Measurements from ENCODE around the gene ZNF2. TPM values are rescaled to one million over a fixed set of nuclear protein-coding genes. Genes with fewer than 3 reads are reported as not detected.

The ZNF2 gene
- total and polyA plus RNA-seq, 2 of the 13 experiments (the other 11 are each of a cell fraction or from before 2014, with no cell fraction given), result 4.3 to 6.1 TPM

- no peak for TF ChIP-seq ZNF879 (CRISPR knock-in tag; IDR thresholded peaks at IDR 0.05)
- no peak for TF ChIP-seq ZNF382 (CRISPR knock-in tag; IDR thresholded peaks at IDR 0.05; ENCODE audit: borderline replicate concordance)
- no peak for TF ChIP-seq ZNF678 (CRISPR knock-in tag; IDR thresholded peaks at IDR 0.05)
- no peak for TF ChIP-seq CAMTA2 (CRISPR knock-in tag; IDR thresholded peaks at IDR 0.05; ENCODE audit: borderline replicate concordance)
Observed at GRCh38 chr2:95208106-95208505, 42.5 kb downstream of the ZNF2 start (continued).

GRCh38 chr2:95215018-95215612, 49.5 kb downstream of the ZNF2 start:
- Histone ChIP-seq H2AFZ (ENCODE audit: low read length) (no peak overlapping the region), H3K9me3 (ENCODE audit: low read length) (peaks cover 88% of the 10 kb centered on the region), H3K4me1 (ENCODE audit: insufficient read depth, low read length) (no peaks in the 10 kb centered on the region), H3K9ac (ENCODE audit: insufficient read depth, low read depth, low read length) (no peak overlapping the region), H3K27me3 (ENCODE audit: control insufficient read depth in 1 of 2, insufficient read depth in 2 of 2, low read length in 2 of 2) (no peaks in the 10 kb centered on the region), H4K20me1 (ENCODE audit: insufficient read depth, low read length) (no peaks in the 10 kb centered on the region), H3K4me2 (ENCODE audit: low read depth, low read length) (no peak overlapping the region), H3K36me3 (replicated peaks in 1 of 2; ENCODE audit: control insufficient read depth in 1 of 2, insufficient read depth in 2 of 2, low read length in 2 of 2) (no peaks in the 10 kb centered on the region), H3K79me2 (ENCODE audit: insufficient read depth, low read length) (no peaks in the 10 kb centered on the region), H3K27ac (ENCODE audit: extremely low read length, insufficient read depth, low read length) (no peak overlapping the region), H3K4me3 (replicated peaks in 1 of 3; ENCODE audit: insufficient read depth in 1 of 3, low read depth in 2 of 3, low read length in 3 of 3) (no peak overlapping the region)
- 30% methylated on average over 6 of the region's 6 CpGs for WGBS (ENCODE audit: low lambda C conversion rate)
- ChIA-PET POLR2A (no interaction called here), CTCF (ENCODE audit: low intra/inter-chr PET ratio, low total read pairs) (no interaction called here)
- FAIRE-seq (no peak), DNase-seq (ENCODE audit: low spot score) (no peak), ATAC-seq (no peak)
- TF ChIP-seq FOSL2 (CRISPR knock-in tag; IDR thresholded peaks at IDR 0.05) (no peak), NKX3-1 (CRISPR knock-in tag; IDR thresholded peaks at IDR 0.05) (no peak), DZIP1 (CRISPR knock-in tag; IDR thresholded peaks at IDR 0.05) (no peak), ZMYM4 (CRISPR knock-in tag; IDR thresholded peaks at IDR 0.05) (no peak), NRL (CRISPR knock-in tag; IDR thresholded peaks at IDR 0.05; ENCODE audit: borderline replicate concordance) (no peak), ARNT (IDR thresholded peaks at IDR 0.05) (no peak), TCF12 (IDR thresholded peaks at IDR 0.05) (no peak), TCF12 (CRISPR knock-in tag; IDR thresholded peaks at IDR 0.05) (no peak), SETDB1 (CRISPR knock-in tag; IDR thresholded peaks at IDR 0.05; ENCODE audit: borderline replicate concordance) (peak; percentile 31; the same call in 1 of the 2 replicates), NR1H2 (CRISPR knock-in tag; IDR thresholded peaks at IDR 0.05; ENCODE audit: borderline replicate concordance, low read depth) (no peak), SNRNP70 (IDR thresholded peaks at IDR 0.05; ENCODE audit: low read depth, low read length) (no peak), ZNF274 (CRISPR knock-in tag; IDR thresholded peaks at IDR 0.05) (peak; percentile 100), PCBP2 (optimal IDR thresholded peaks at IDR 0.05; ENCODE audit: low read depth, low read length, poor library complexity, severe bottlenecking) (no peak), NR2F6 (IDR thresholded peaks at IDR 0.05) (no peak), NR2F6 (CRISPR knock-in tag; IDR thresholded peaks at IDR 0.05) (no peak), ZNF207 (IDR thresholded peaks at IDR 0.05; ENCODE audit: borderline replicate concordance) (no peak)
- in situ Hi-C loops (cut with HindIII; ENCODE audit: extremely low pct_ligation_motif_present, low pct_unique_long_range_greater_than_20kb), result no loop called here
- no TSS peak for BruUV-seq (replicated peaks)
- intact Hi-C loops (cut with micrococcal nuclease; ENCODE audit: unreplicated experiment), result no loop called here

All from HepG2 (cell line).